ENCODE data around the gene NFATC4. TPM values are rescaled to one million over a fixed set of nuclear protein-coding genes. Genes with fewer than 3 reads are reported as not detected.
A peak's percentile ranks its signal among the peaks of the same experiment; 100 is the strongest.

NFATC4 gene
- total and polyA plus RNA-seq, 2 of the 4 experiments (the other 2 are of a cell fraction) = 15.6 to 35.8 TPM

DNA sequence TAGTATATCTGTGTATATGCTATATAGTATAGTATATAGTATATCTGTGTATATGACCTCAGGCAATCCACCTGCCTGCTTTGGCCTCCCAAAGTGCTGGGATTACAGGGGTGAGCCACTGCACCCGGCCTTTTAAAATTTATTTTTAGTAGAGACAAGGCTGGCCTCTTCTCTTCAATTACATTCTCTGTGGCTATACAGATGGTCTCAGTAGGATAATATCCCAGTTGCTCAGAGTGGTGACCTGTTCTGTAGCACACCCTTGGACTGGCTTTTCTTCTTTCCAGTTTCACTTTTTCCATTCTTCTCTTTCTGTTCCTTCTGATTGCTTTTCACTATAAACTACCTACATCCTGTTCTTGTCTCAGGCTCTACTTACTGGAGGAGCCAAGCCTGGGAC lies 3.1 kb upstream of the NFATC4 start:
- Histone ChIP-seq H3K9me1 (ENCODE audit: insufficient read depth, low read length) (peaks cover 8% of the 10 kb centered on the region; the same call in 1 of the 2 replicates), H3K9ac (ENCODE audit: low read depth, low read length) (no peak overlapping the region; the same call in 1 of the 2 replicates), H2BK5ac (ENCODE audit: low read depth, low read length, poor library complexity, severe bottlenecking) (peak overlapping the region; percentile 95), H3K79me1 (ENCODE audit: low read depth in 1 of 2, low read length in 2 of 2) (peaks cover 3 to 17% of the 10 kb centered on the region in 2 experiments; a peak in 3 of 4 replicates), H3K27ac (ENCODE audit: insufficient read depth, low read length) (no peak overlapping the region), H3K4me1 (ENCODE audit: control insufficient read depth, insufficient read depth, low read length) (peaks cover 11% of the 10 kb centered on the region), H2AFZ (replicated peaks; ENCODE audit: low read length, poor library complexity) (no peak overlapping the region), H3K56ac (ENCODE audit: extremely low read depth, insufficient read depth, low read length) (no peak overlapping the region), H2BK120ac (ENCODE audit: low read depth, low read length) (peak overlapping the region; percentile 31; the same call in 1 of the 2 replicates), H2AK9ac (replicated peaks; ENCODE audit: low read depth, low read length, poor library complexity) (no peak overlapping the region), H3K4me3 (ENCODE audit: insufficient read depth, low read depth, low read length) (no peak overlapping the region), H3K23ac (ENCODE audit: low read depth, low read length) (no peak overlapping the region), H4K5ac (ENCODE audit: low read depth, low read length) (peak overlapping the region; percentile 17; the same call in 1 of the 2 replicates), H3K27me3 (ENCODE audit: control insufficient read depth, insufficient read depth, low read length) (no peaks in the 10 kb centered on the region), H4K8ac (ENCODE audit: low read depth in 2 of 2, low read length in 2 of 2) (peak overlapping the region; percentile 7 to 38; a peak in 3 of 4 replicates), H3K18ac (ENCODE audit: low read depth, low read length) (peak overlapping the region; percentile 10; the same call in 1 of the 2 replicates), H3K4me2 (ENCODE audit: low read depth, low read length) (no peak overlapping the region), H3K14ac (replicated peaks; ENCODE audit: low read depth, low read length) (peak overlapping the region; percentile 16), H2BK15ac (ENCODE audit: low read depth, low read length) (no peak overlapping the region; the same call in 2 of the 3 replicates), H2BK20ac (ENCODE audit: low read depth, low read length) (no peak overlapping the region), H4K91ac (ENCODE audit: insufficient read depth, low read depth, low read length) (no peak overlapping the region), H3K9me3 (ENCODE audit: control insufficient read depth, insufficient read depth, low read length) (no peaks in the 10 kb centered on the region), H4K20me1 (ENCODE audit: insufficient read depth, low read length) (peaks cover 4% of the 10 kb centered on the region), H3K4ac (ENCODE audit: low read depth, low read length) (peak overlapping the region; percentile 31; the same call in 1 of the 2 replicates), H3K36me3 (ENCODE audit: control insufficient read depth, insufficient read depth, low read length) (peaks cover 3% of the 10 kb centered on the region; the same call in 1 of the 2 replicates), H2AK5ac (ENCODE audit: low read depth, low read length) (no peak overlapping the region)
- ATAC-seq (ENCODE audit: low read depth) (no peak), DNase-seq (no peak)
- WGBS, 2 experiments (ENCODE audit: extremely low coverage in 2 of 2, insufficient read length in 1 of 2) = no CpG with 5 or more reads among the region's 1 CpG
- in situ Hi-C loops (cut with MboI; ENCODE audit: low sequenced_read_pairs) (loop anchor here (10.0 kb wide), 1 partner anchor 70 kb away; no protein-coding TSS in a partner anchor), dilution Hi-C loops (cut with HindIII; ENCODE audit: low sequenced_read_pairs, unreplicated experiment) (no loop called here), intact Hi-C loops (cut with micrococcal nuclease) (loop anchor here (1.0 kb wide), 5 partner anchors 11 to 71 kb away; no protein-coding TSS in a partner anchor)
- BruUV-seq (replicated peaks) = no TSS peak
- CTCF ChIA-PET = interaction anchor here (0.6 to 2.3 kb wide), 10 partner anchors 19 to 256 kb away, joined by 3 to 30 read pairs (median 4); partner anchors contain the start of gene SDR39U1
- POLR2A ChIA-PET (ENCODE audit: unreplicated experiment) = interaction anchor here (0.9 kb wide), 1 partner anchor 71 kb away, joined by 4 read pairs; no protein-coding TSS in a partner anchor
- TF ChIP-seq, protein P1, sequence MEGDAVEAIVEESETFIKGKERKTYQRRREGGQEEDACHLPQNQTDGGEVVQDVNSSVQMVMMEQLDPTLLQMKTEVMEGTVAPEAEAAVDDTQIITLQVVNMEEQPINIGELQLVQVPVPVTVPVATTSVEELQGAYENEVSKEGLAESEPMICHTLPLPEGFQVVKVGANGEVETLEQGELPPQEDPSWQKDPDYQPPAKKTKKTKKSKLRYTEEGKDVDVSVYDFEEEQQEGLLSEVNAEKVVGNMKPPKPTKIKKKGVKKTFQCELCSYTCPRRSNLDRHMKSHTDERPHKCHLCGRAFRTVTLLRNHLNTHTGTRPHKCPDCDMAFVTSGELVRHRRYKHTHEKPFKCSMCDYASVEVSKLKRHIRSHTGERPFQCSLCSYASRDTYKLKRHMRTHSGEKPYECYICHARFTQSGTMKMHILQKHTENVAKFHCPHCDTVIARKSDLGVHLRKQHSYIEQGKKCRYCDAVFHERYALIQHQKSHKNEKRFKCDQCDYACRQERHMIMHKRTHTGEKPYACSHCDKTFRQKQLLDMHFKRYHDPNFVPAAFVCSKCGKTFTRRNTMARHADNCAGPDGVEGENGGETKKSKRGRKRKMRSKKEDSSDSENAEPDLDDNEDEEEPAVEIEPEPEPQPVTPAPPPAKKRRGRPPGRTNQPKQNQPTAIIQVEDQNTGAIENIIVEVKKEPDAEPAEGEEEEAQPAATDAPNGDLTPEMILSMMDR (conservative IDR thresholded peaks at IDR 0.05; ENCODE audit: low read depth, low read length) = no peak
- TF ChIP-seq RFX5 (IDR thresholded peaks at IDR 0.05; ENCODE audit: low read depth, low read length) (no peak), MAZ (IDR thresholded peaks at IDR 0.05; ENCODE audit: borderline replicate concordance, low read depth, low read length) (no peak), RCOR1 (IDR thresholded peaks at IDR 0.05; ENCODE audit: insufficient replicate concordance, low read length) (no peak), CEBPB (IDR thresholded peaks at IDR 0.05; ENCODE audit: low read depth, low read length) (no peak), MXI1 (IDR thresholded peaks at IDR 0.05; ENCODE audit: borderline replicate concordance, low read depth, low read length) (no peak)

Measured in IMR-90 (cell line).